GM23338 (cell line): ENCODE data around the gene LRRC28. TPM values are rescaled to one million over a fixed set of nuclear protein-coding genes. Genes with fewer than 3 reads are reported as not detected.

Experiments used
- ATAC-seq: fragments of 200-7000 bp; cut with Tn5 transposase; 3 replicates; pipeline ENCODE4 v1.9.1; 2020
- DNase-seq: peaks from one replicate; pipeline ENCODE4 v3.0.0-alpha.2; 2015; ENCODE audit warnings: low spot score
- H2AFZ ChIP-seq: fragments of 200-600 bp; sonication (generic); 2 replicates; pipeline ENCODE4 v1.8.0; 2016; ENCODE audit warnings: antibody characterized with exemption, mild to moderate bottlenecking, moderate library complexity
- H3F3A ChIP-seq: fragments of 200-600 bp; sonication (generic); replicated peaks from 2 replicates; pipeline ENCODE4 v1.8.0; 2017; ENCODE audit warnings: antibody characterized with exemption, mixed run types, low read depth
- H3K27ac ChIP-seq: fragments of 200-600 bp; sonication (generic); 2 replicates; pipeline ENCODE4 v1.6.1; 2016; ENCODE audit warnings: low read depth
- H3K27me3 ChIP-seq: fragments of 200-600 bp; sonication (generic); 2 replicates; pipeline ENCODE4 v1.8.0; 2016; ENCODE audit warnings: mild to moderate bottlenecking, mixed run types, moderate library complexity; ENCODE audit not compliant: insufficient read depth
- H3K36me3 ChIP-seq: fragments of 200-600 bp; sonication (generic); 2 replicates; pipeline ENCODE4 v1.8.0; 2016; ENCODE audit warnings: mild to moderate bottlenecking; ENCODE audit not compliant: insufficient read depth
- H3K4me1 ChIP-seq: fragments of 200-600 bp; sonication (generic); 2 replicates; pipeline ENCODE4 v1.8.0; 2016; ENCODE audit warnings: mild to moderate bottlenecking, moderate library complexity; ENCODE audit not compliant: insufficient read depth
- H3K4me2 ChIP-seq: fragments of 200-600 bp; sonication (generic); 2 replicates; pipeline ENCODE4 v1.7.1; 2017; ENCODE audit warnings: mixed run types
- H3K4me3 ChIP-seq: fragments of 200-600 bp; sonication (generic); 2 replicates; pipeline ENCODE4 v1.6.1; 2016; ENCODE audit warnings: mixed run types
- H3K79me2 ChIP-seq: fragments of 200-600 bp; sonication (generic); replicated peaks from 2 replicates; pipeline ENCODE4 v1.8.0; 2017; ENCODE audit warnings: mild to moderate bottlenecking; ENCODE audit not compliant: insufficient read depth
- H3K9me2 ChIP-seq: fragments of 200-600 bp; sonication (generic); 2 replicates; pipeline ENCODE4 v1.8.0; 2017; ENCODE audit not compliant: insufficient read depth
- H4K20me1 ChIP-seq: fragments of 200-600 bp; sonication (generic); replicated peaks from 2 replicates; pipeline ENCODE4 v1.8.0; 2017; ENCODE audit warnings: mild to moderate bottlenecking; ENCODE audit not compliant: insufficient read depth
- H3K27ac Mint-ChIP-seq: 2 replicates; pipeline ENCODE4 v1.8.0; 2020; ENCODE audit warnings: inconsistent platforms, mild to moderate bottlenecking, moderate library complexity, mixed read lengths
- H3K27me3 Mint-ChIP-seq: 3 replicates; pipeline ENCODE4 v1.8.0; 2022; ENCODE audit warnings: low read depth, mild to moderate bottlenecking, moderate library complexity, mixed read lengths, inconsistent platforms; ENCODE audit not compliant: insufficient read depth, poor library complexity
- H3K36me3 Mint-ChIP-seq: 3 replicates; pipeline ENCODE4 v1.8.0; 2021; ENCODE audit warnings: low read depth, mild to moderate bottlenecking, inconsistent platforms, moderate library complexity, mixed read lengths
- H3K4me1 Mint-ChIP-seq: 3 replicates; pipeline ENCODE4 v1.8.0; 2020; ENCODE audit warnings: mild to moderate bottlenecking, inconsistent platforms, mixed read lengths
- H3K4me3 Mint-ChIP-seq: 3 replicates; pipeline ENCODE4 v1.8.0; 2021; ENCODE audit warnings: moderate library complexity, mild to moderate bottlenecking, inconsistent platforms, mixed read lengths
- H3K9me3 Mint-ChIP-seq: 3 replicates; pipeline ENCODE4 v1.8.0; 2020; ENCODE audit warnings: moderate library complexity, mild to moderate bottlenecking, inconsistent platforms, mixed read lengths
- CREB1 ChIP-seq: fragments of 250-450 bp; sonication (Bioruptor Pico); IDR thresholded peaks from 2 replicates; pipeline ENCODE4 v1.5.0; 2020; ENCODE audit warnings: low read depth, mild to moderate bottlenecking, moderate library complexity
- CTCF ChIP-seq, 2 experiments: fragments of 200-600 bp in 1 of 2; sonication (generic) in 1 of 2; conservative IDR thresholded peaks; 2 replicates each; pipeline versions ENCODE4 v1.5.1 to v1.6.1; 2016 to 2017; ENCODE audit warnings: antibody characterized with exemption in 2 of 2, low read depth in 2 of 2, mild to moderate bottlenecking in 2 of 2, moderate library complexity in 1 of 2
- EZH2 ChIP-seq: fragments of 200-600 bp; sonication (generic); IDR thresholded peaks from one replicate; pipeline ENCODE4 v1.8.0; 2017; ENCODE audit warnings: antibody characterized with exemption, mild to moderate bottlenecking, low read depth; ENCODE audit not compliant: unreplicated experiment
- EZH2phosphoT487 ChIP-seq: fragments of 200-600 bp; sonication (generic); IDR thresholded peaks from one replicate; pipeline ENCODE4 v1.8.1; 2018; ENCODE audit warnings: antibody characterized with exemption; ENCODE audit not compliant: unreplicated experiment
- JUNB ChIP-seq: IDR thresholded peaks from one replicate; pipeline ENCODE4 v1.6.1; 2016; ENCODE audit warnings: antibody characterized with exemption; ENCODE audit not compliant: unreplicated experiment
- NANOG ChIP-seq: IDR thresholded peaks from 2 replicates; pipeline ENCODE4 v1.6.1; 2016; ENCODE audit warnings: antibody characterized with exemption, borderline replicate concordance
- POLR2AphosphoS5 ChIP-seq: IDR thresholded peaks from 2 replicates; pipeline ENCODE4 v1.6.1; 2016; ENCODE audit warnings: antibody characterized with exemption, low read depth
- STAT1 ChIP-seq: IDR thresholded peaks from one replicate; pipeline ENCODE4 v1.6.1; 2016; ENCODE audit warnings: antibody characterized with exemption; ENCODE audit not compliant: unreplicated experiment
- ZNF114 ChIP-seq: fragments of 250-450 bp; sonication (Bioruptor Pico); IDR thresholded peaks from 2 replicates; pipeline ENCODE4 v1.5.0; 2020; ENCODE audit warnings: mild to moderate bottlenecking, moderate library complexity
- ZNF331 ChIP-seq: fragments of 250-450 bp; sonication (Bioruptor Pico); IDR thresholded peaks from 2 replicates; pipeline ENCODE4 v1.5.0; 2020; ENCODE audit warnings: low read depth, mild to moderate bottlenecking, moderate library complexity
- ZNF462 ChIP-seq: fragments of 250-450 bp; sonication (Bioruptor Pico); IDR thresholded peaks from 2 replicates; pipeline ENCODE4 v1.5.0; 2020; ENCODE audit warnings: mild to moderate bottlenecking, moderate library complexity
- polyA plus RNA-seq: library from polyadenylated mRNA; unstranded; fragments of >200 nt; fragmentation: Nextera tagmentation; extraction: Ambion mirVana; gene quantifications from 2 replicates; pipeline ENCODE4 v1.2.1, GENCODE V29; 2016
- total RNA-seq: library from RNA; depleted of rRNA; stranded (reverse); fragments of >200 nt; shearing (Covaris generic); gene quantifications from 2 replicates; pipeline ENCODE4 v1.2.3, GENCODE V29; 2014
- TF ChIP-seq, protein P1 (sequence below): IDR thresholded peaks from 2 replicates; pipeline ENCODE4 v1.6.1; 2016; ENCODE audit warnings: antibody characterized with exemption
- TF ChIP-seq, protein P2 (sequence below): IDR thresholded peaks from one replicate; pipeline ENCODE4 v1.6.1; 2018; ENCODE audit warnings: antibody characterized with exemption; ENCODE audit not compliant: unreplicated experiment

The LRRC28 gene
- total and polyA plus RNA-seq, 2 experiments from 2014 or later, result 12.9 to 28.4 TPM

DNA sequence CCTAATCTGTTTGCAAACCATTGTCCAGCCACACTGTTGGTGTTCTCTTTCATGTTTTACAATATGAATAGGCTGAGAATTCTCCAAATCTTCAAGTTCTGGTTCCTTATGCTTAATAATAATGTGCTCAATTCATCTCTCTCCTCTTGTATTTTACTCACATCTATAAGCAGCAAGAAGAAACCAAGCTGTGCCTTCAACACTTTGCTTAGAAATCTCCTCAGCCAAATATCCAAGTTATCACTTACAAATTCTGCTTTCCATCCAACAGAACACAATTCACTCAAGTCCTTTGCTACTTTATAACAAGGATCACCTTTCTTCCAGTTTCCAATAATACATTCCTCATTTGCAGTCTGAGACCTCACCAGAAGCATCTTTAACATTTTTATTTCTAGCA is 117.5 kb downstream of the LRRC28 start:
- H3K4me3 Mint-ChIP-seq, result no peak overlapping the region

More for the DNA sequence above, 117.5 kb downstream of the LRRC28 start:
- no peak for ATAC-seq
- Histone ChIP-seq H3K4me2 (no peak overlapping the region), H3F3A (no peaks in the 10 kb centered on the region), H2AFZ (no peak overlapping the region), H3K9me2 (no peaks in the 10 kb centered on the region; the same call in 1 of the 2 replicates), H4K20me1 (no peaks in the 10 kb centered on the region), H3K27ac (no peak overlapping the region), H3K27me3 (no peaks in the 10 kb centered on the region), H3K4me3 (no peak overlapping the region), H3K36me3 (no peaks in the 10 kb centered on the region), H3K4me1 (no peaks in the 10 kb centered on the region), H3K79me2 (no peaks in the 10 kb centered on the region)
- DNase-seq, result no peak
- Mint-ChIP-seq H3K27ac (no peak overlapping the region), H3K9me3 (peaks cover 27% of the 10 kb centered on the region), H3K4me1 (peaks cover 8% of the 10 kb centered on the region; the same call in 2 of the 3 replicates), H3K36me3 (peaks cover 33% of the 10 kb centered on the region), H3K27me3 (peaks cover 4% of the 10 kb centered on the region)
- TF ChIP-seq CREB1 (CRISPR knock-in tag) (no peak), STAT1 (no peak), NANOG (no peak), JUNB (no peak), CTCF (conservative IDR thresholded peaks at IDR 0.05; ENCODE audit: low read depth in 2 of 2) (no peak), POLR2AphosphoS5 (no peak), EZH2phosphoT487 (no peak), EZH2 (no peak), ZNF462 (CRISPR knock-in tag) (no peak), ZNF114 (CRISPR knock-in tag) (no peak), ZNF331 (no peak)
- TF ChIP-seq, protein P1, sequence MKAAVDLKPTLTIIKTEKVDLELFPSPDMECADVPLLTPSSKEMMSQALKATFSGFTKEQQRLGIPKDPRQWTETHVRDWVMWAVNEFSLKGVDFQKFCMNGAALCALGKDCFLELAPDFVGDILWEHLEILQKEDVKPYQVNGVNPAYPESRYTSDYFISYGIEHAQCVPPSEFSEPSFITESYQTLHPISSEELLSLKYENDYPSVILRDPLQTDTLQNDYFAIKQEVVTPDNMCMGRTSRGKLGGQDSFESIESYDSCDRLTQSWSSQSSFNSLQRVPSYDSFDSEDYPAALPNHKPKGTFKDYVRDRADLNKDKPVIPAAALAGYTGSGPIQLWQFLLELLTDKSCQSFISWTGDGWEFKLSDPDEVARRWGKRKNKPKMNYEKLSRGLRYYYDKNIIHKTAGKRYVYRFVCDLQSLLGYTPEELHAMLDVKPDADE, result no peak
- TF ChIP-seq, protein P2, sequence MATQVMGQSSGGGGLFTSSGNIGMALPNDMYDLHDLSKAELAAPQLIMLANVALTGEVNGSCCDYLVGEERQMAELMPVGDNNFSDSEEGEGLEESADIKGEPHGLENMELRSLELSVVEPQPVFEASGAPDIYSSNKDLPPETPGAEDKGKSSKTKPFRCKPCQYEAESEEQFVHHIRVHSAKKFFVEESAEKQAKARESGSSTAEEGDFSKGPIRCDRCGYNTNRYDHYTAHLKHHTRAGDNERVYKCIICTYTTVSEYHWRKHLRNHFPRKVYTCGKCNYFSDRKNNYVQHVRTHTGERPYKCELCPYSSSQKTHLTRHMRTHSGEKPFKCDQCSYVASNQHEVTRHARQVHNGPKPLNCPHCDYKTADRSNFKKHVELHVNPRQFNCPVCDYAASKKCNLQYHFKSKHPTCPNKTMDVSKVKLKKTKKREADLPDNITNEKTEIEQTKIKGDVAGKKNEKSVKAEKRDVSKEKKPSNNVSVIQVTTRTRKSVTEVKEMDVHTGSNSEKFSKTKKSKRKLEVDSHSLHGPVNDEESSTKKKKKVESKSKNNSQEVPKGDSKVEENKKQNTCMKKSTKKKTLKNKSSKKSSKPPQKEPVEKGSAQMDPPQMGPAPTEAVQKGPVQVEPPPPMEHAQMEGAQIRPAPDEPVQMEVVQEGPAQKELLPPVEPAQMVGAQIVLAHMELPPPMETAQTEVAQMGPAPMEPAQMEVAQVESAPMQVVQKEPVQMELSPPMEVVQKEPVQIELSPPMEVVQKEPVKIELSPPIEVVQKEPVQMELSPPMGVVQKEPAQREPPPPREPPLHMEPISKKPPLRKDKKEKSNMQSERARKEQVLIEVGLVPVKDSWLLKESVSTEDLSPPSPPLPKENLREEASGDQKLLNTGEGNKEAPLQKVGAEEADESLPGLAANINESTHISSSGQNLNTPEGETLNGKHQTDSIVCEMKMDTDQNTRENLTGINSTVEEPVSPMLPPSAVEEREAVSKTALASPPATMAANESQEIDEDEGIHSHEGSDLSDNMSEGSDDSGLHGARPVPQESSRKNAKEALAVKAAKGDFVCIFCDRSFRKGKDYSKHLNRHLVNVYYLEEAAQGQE, result no peak
